HCT116 (cell line): ENCODE results near the gene CDC42BPB. TPM values are rescaled to one million over a fixed set of nuclear protein-coding genes. Genes with fewer than 3 reads are reported as not detected.

Source experiments
- ATAC-seq: fragments of 200-7000 bp; cut with Tn5 transposase; 2 replicates; pipeline ENCODE4 v1.9.1; 2020; ENCODE audit warnings: mild to moderate bottlenecking, moderate library complexity
- BruUV-seq: library from RNA; stranded (reverse); fragments of 400-500 nt; replicated peaks from 2 replicates; lab custom pipeline; 2021; lab: Mats Ljungman, UMichigan
- CTCF ChIA-PET: fragments of 300-600 bp; sonication (Branson Sonifier 250); formaldehyde crosslinking; loops from one replicate; lab custom pipeline; 2021; ENCODE audit warnings: antibody characterized with exemption; lab: Charles Lee
- POLR2A ChIA-PET: fragments of 300-600, 350-600 bp; sonication (Branson Sonifier 250); formaldehyde crosslinking; loops from one replicate; lab custom pipeline; 2021; ENCODE audit warnings: antibody characterized with exemption; lab: Charles Lee
- RAD21 ChIA-PET, 2 experiments: fragments of 300-600 bp; sonication (Branson Sonifier 250); formaldehyde crosslinking; loops; one replicate each; lab custom pipeline; 2023; ENCODE audit warnings: low total read pairs in 2 of 2; ENCODE audit not compliant: uncharacterized antibody in 2 of 2, unreplicated experiment in 2 of 2, low non-redundant PET in 1 of 2; lab: Charles Lee
- DNase-seq: peaks from one replicate; pipeline ENCODE4 v3.0.0-alpha.2; 2010; ENCODE audit warnings: low read depth, low spot score
- H2AFZ ChIP-seq: fragments of 200-600 bp; shearing (Covaris generic), sonication (generic); 2 replicates; pipeline ENCODE4 v1.6.1; 2017; ENCODE audit warnings: low read depth, mixed run types, mixed read lengths, antibody characterized with exemption, low read length; ENCODE audit not compliant: poor library complexity, severe bottlenecking
- H3K27ac ChIP-seq: 2 replicates; pipeline ENCODE4 v1.5.1; 2012; ENCODE audit warnings: low read depth, low read length
- H3K27me3 ChIP-seq: fragments of 200-600 bp; sonication (generic); 2 replicates; pipeline ENCODE4 v1.6.1; 2016; ENCODE audit warnings: mixed run types, low read length, mixed read lengths; ENCODE audit not compliant: insufficient read depth
- H3K36me3 ChIP-seq, 2 experiments: fragments of 200-500 bp in 1 of 2; fragments of 200-600 bp in 1 of 2; sonication (Bioruptor generic) in 1 of 2; sonication (generic) in 1 of 2; 2 replicates each; pipeline versions ENCODE4 v1.5.1 to v1.6.1; 2014 to 2016; ENCODE audit warnings: low read length in 2 of 2, inconsistent platforms in 1 of 2, mixed read lengths in 1 of 2, mixed run types in 1 of 2; ENCODE audit not compliant: insufficient read depth in 2 of 2, control insufficient read depth in 1 of 2
- H3K4me1 ChIP-seq, 2 experiments: fragments of 200-600 bp in 1 of 2; sonication (generic) in 1 of 2; 2 replicates each; pipeline versions ENCODE4 v1.5.1 to v1.6.1; 2012 to 2017; ENCODE audit warnings: low read length in 2 of 2, inconsistent platforms in 1 of 2, mild to moderate bottlenecking in 1 of 2, mixed read lengths in 1 of 2, mixed run types in 1 of 2, moderate library complexity in 1 of 2; ENCODE audit not compliant: insufficient read depth in 2 of 2, control insufficient read depth in 1 of 2
- H3K4me2 ChIP-seq: fragments of 200-600 bp; sonication (generic); 2 replicates; pipeline ENCODE4 v1.6.1; 2017; ENCODE audit warnings: mixed run types, low read length, mixed read lengths
- H3K4me3 ChIP-seq, 2 experiments: fragments of 200-600 bp in 1 of 2; sonication (generic) in 1 of 2; replicated peaks in 1 of 2; 2 replicates each; pipeline ENCODE4 v1.5.1; 2011 to 2016; ENCODE audit warnings: low read length in 2 of 2, control low read depth in 1 of 2, low read depth in 1 of 2, mild to moderate bottlenecking in 1 of 2, mixed read lengths in 1 of 2, mixed run types in 1 of 2
- H3K79me2 ChIP-seq: fragments of 200-600 bp; sonication (generic); 2 replicates; pipeline ENCODE4 v1.6.1; 2017; ENCODE audit warnings: mild to moderate bottlenecking, mixed run types, low read length, moderate library complexity, mixed read lengths; ENCODE audit not compliant: insufficient read depth
- H3K9ac ChIP-seq: fragments of 200-600 bp; sonication (generic); 2 replicates; pipeline ENCODE4 v1.6.1; 2016; ENCODE audit warnings: low read length, mixed read lengths
- H3K9me2 ChIP-seq: fragments of 200-600 bp; sonication (generic), shearing (Covaris generic); 2 replicates; pipeline ENCODE4 v1.6.1; 2017; ENCODE audit warnings: mixed run types, mild to moderate bottlenecking, moderate library complexity; ENCODE audit not compliant: insufficient read depth
- H3K9me3 ChIP-seq, 2 experiments: fragments of 200-500 bp in 1 of 2; fragments of 200-600 bp in 1 of 2; sonication (Bioruptor generic) in 1 of 2; sonication (generic) in 1 of 2; 2 replicates each; pipeline ENCODE4 v1.6.1; 2014 to 2017; ENCODE audit warnings: low read length in 2 of 2, mixed read lengths in 2 of 2, inconsistent platforms in 1 of 2, low read depth in 1 of 2, mild to moderate bottlenecking in 1 of 2, mixed run types in 1 of 2, moderate library complexity in 1 of 2; ENCODE audit not compliant: control insufficient read depth in 1 of 2, insufficient read depth in 1 of 2
- H4K20me1 ChIP-seq: fragments of 200-600 bp; sonication (generic), shearing (Covaris generic); 2 replicates; pipeline ENCODE4 v1.6.1; 2017; ENCODE audit warnings: mixed run types, mild to moderate bottlenecking, moderate library complexity; ENCODE audit not compliant: insufficient read depth
- CEBPB ChIP-seq: IDR thresholded peaks from 2 replicates; pipeline ENCODE4 v1.6.1; 2012; ENCODE audit warnings: low read depth
- EGR1 ChIP-seq: IDR thresholded peaks from 2 replicates; pipeline ENCODE4 v1.6.1; 2012; ENCODE audit warnings: low read depth
- EZH2 ChIP-seq: fragments of 200-600 bp; sonication (generic); IDR thresholded peaks from 2 replicates; pipeline ENCODE4 v1.6.1; 2017; ENCODE audit warnings: antibody characterized with exemption, mixed run types
- FOSL1 ChIP-seq: IDR thresholded peaks from 2 replicates; pipeline ENCODE4 v1.6.1; 2012; ENCODE audit warnings: low read depth
- JUND ChIP-seq: IDR thresholded peaks from 2 replicates; pipeline ENCODE4 v1.6.1; 2012
- SP1 ChIP-seq: IDR thresholded peaks from 2 replicates; pipeline ENCODE4 v1.6.1; 2012; ENCODE audit warnings: low read depth
- ZFX ChIP-seq: fragments of 450-650 bp; IDR thresholded peaks from 2 replicates; pipeline ENCODE4 v1.6.1; 2017
- intact Hi-C: fragments of 100-400 bp; cut with micrococcal nuclease; formaldehyde crosslinking; loops from 2 replicates; pipeline ENCODE4 v1.10.0; 2022
- total RNA-seq: library from RNA; stranded (reverse); gene quantifications from one replicate; pipeline ENCODE4 v1.2.1, GENCODE V29; 2021; ENCODE audit not compliant: unreplicated experiment
- TF ChIP-seq, protein P1 (sequence below): IDR thresholded peaks from 2 replicates; pipeline ENCODE4 v1.6.1; 2011; ENCODE audit warnings: mild to moderate bottlenecking, low read length, moderate library complexity; ENCODE audit not compliant: insufficient replicate concordance; ENCODE audit errors: extremely low read depth

Gene CDC42BPB
- total RNA-seq, 1 experiment from 2014 or later = 85.6 TPM

DNA sequence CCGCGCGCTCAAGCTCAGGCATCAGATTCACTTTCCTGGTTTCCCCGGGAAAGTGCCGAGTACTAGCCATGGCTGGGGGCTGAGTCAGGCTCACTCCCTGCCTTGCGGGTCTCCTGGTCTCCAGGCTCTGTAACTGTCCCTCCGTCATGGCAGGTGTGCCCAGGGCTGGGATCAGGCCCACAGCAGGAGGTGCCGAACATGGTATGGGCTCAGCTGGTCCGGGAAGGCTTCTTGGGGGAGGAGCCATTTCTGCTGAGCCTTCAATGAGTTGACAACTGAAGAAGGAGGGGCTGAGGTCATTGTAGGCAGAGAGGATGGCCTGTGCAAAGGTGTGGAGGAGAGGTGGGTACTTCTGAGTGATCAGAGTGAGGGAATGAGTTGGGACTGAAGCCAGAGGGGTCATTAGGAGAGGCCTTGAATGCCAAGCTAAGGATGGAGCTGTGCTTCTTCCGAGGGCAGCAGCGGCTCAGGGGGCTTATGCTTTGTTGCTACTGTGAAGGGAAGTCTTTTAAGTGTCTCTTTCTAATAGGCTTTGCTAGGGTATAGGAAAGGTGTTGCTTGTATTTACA lies 37.9 kb upstream of the CDC42BPB start:
- Histone ChIP-seq H3K9me3 (no peaks in the 10 kb centered on the region), H3K4me2 (no peak overlapping the region), H4K20me1 (no peaks in the 10 kb centered on the region), H2AFZ (no peak overlapping the region), H3K27ac (no peak overlapping the region), H3K27me3 (no peaks in the 10 kb centered on the region), H3K4me1 (peaks cover 8 to 13% of the 10 kb centered on the region in 2 experiments), H3K79me2 (no peaks in the 10 kb centered on the region), H3K36me3 (no peaks in the 10 kb centered on the region), H3K9ac (no peak overlapping the region), H3K9me2 (no peaks in the 10 kb centered on the region), H3K4me3 (no peak overlapping the region)
- no peak for DNase-seq
- ChIA-PET POLR2A (no interaction called here), CTCF (interaction anchor here (4.0 kb wide), 1 partner anchor 10 kb away, joined by 41 read pairs; no protein-coding TSS in a partner anchor), RAD21 (no interaction called here)
- TF ChIP-seq EGR1 (no peak), CEBPB (no peak), ZFX (no peak), FOSL1 (no peak), EZH2 (no peak), SP1 (no peak), JUND (no peak)
- TF ChIP-seq, protein P1, sequence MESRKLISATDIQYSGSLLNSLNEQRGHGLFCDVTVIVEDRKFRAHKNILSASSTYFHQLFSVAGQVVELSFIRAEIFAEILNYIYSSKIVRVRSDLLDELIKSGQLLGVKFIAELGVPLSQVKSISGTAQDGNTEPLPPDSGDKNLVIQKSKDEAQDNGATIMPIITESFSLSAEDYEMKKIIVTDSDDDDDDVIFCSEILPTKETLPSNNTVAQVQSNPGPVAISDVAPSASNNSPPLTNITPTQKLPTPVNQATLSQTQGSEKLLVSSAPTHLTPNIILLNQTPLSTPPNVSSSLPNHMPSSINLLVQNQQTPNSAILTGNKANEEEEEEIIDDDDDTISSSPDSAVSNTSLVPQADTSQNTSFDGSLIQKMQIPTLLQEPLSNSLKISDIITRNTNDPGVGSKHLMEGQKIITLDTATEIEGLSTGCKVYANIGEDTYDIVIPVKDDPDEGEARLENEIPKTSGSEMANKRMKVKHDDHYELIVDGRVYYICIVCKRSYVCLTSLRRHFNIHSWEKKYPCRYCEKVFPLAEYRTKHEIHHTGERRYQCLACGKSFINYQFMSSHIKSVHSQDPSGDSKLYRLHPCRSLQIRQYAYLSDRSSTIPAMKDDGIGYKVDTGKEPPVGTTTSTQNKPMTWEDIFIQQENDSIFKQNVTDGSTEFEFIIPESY = no peak
- intact Hi-C loops = no loop called here
- no peak for ATAC-seq
- no TSS peak for BruUV-seq
